Activated CD4-positive, alpha-beta T cell treated with anti-CD3 and anti-CD28 coated beads, Interleukin-10, Interleukin-2, amounts not matched to agents 100 ng/mL and 50 ng/mL, durations not matched to agents 16 hours and 8 hours (primary cell): Measurements from ENCODE around the gene THADA.
"Not testable (repeated sequence)": the region's sequence is repeated elsewhere in the genome, so short reads cannot be mapped to it uniquely, and the experiment has no call there.

Source experiments
- DNase-seq: peaks from one replicate; pipeline ENCODE4 v3.0.0-alpha.2; 2020

The THADA gene

DNA sequence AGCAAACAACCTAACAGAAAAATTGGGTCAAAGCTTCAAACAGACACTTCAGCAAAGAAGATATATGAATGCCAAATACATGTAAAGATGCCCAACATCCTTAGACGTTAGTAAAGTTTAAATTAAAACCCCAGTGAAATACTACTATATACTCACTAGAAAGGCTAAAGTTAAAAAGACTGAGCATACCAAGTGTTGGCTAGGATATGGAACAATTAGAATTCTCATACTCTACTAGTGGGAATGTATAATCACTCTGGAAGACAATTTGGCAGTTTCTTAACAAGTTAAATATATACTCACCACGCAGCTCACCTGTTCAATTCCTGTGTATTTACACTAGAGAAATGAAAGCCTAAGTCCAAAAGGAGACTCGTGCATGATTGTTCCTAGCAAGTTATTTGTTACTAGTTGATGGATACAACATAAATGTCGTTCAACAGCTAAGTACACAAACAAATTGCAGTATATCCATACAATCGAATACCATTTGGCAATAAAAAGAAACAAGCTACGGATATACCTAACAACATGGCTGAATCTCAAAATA lies 185.7 kb downstream of the THADA start:
- DNase-seq: no peak

DNA sequence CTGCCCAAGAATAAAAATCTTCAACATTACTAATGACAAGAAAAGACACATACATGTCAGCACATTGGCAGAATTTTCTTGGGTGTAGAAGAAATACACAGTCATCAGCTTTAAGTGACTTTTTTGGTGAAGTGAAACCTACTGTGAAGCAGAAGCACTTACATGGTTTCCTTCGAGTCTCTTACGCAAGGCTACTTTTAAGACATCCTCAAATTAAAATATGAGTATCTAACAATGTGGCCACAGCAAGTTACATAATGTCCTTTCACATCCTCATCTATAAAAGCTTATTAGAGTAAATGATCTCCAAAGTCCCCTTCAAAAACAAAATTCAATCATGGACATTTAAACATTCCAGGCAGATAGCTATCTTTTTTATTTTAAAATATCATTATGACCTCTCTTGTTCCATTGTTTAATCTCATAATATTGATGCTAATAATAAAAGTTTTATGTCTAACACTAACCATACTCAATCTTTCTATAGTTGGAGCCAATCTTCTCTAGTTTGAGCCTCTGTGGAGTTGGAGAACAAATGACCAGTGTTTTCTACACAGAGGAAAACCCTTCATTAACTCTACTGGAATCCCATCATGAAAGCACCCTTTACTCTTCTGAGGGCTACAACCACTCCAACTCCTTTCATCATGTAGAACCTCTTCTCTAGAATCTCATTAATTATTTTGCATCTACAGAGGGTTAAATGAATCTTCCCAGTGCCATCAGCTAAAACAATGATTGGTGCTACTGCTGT lies 187.3 kb downstream of the THADA start:
- DNase-seq: no peak

GRCh38 chr2:43407935-43408334 lies 187.9 kb downstream of the THADA start:
- no peak for DNase-seq

GRCh38 chr2:43406651-43407279 lies 189.1 kb downstream of the THADA start:
- no peak for DNase-seq

DNA sequence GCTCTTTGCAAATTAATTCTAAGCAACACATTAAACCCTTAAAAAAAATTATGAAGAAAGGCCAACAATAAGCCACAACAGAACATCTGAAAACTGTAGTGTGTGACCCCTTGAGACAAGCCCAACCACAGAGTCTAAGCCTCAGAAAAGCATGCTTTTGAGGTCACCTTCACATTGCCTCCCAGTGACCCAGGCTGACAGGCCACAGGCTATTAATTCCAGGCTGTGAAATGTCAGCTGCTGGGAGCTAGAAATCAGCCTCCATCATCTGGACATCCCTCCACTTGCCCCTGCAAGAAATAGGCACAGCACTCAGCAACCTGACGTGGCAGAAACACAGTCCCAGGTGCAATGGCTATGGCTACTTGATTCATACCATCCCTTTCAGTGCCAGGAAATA lies 190.0 kb downstream of the THADA start:
- no peak for DNase-seq

- no peak for DNase-seq
These were observed 193.3 kb downstream of the THADA start for GRCh38 chr2:43402452-43402937.

- peak; percentile 49 for DNase-seq
These were observed 193.8 kb downstream of the THADA start for GRCh38 chr2:43402002-43402401.

DNA sequence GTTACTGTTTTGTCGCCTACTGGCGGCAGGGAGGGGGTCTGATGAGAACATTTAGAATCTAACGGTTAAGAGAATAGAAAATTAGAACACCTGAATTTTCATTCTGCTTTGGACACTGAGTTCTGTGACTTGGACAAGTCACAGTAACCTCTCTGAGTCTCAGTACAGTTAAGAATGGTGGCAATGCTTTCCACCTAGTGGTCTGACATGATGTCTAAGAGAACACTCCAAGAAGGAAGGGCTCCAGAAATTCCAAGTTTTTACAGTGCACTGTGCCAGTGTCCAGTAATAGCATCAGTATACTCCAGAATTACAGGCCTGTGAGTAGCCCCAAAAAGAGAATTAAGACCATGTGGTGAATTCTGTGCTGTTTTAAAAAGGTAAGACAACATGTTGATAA lies 195.3 kb downstream of the THADA start:
- DNase-seq: no peak

- DNase-seq: no peak
These were observed 196.1 kb downstream of the THADA start for GRCh38 chr2:43399515-43400264.

- DNase-seq: no peak
These were observed 196.7 kb downstream of the THADA start for GRCh38 chr2:43399098-43399497.

GRCh38 chr2:43397821-43398220 lies 198.0 kb downstream of the THADA start:
- DNase-seq: no peak

DNA sequence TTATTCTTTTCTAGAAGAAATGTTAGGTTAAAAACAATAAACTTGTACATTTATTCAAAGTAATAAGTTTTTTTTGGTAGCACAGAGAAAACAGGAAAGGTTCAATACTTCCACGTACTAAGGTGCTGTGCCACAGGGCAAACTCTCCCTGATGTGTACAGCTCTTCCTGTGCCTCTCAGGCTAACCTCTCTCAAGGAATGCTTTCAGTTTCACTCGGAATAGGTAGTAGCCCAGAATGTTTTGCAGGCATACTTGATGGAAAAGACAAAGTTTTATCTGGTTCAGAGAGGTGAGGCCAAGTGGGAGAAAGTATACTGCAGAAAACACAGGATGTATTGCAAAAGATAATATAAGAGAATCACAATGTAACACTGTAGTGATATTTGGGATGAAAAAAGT lies 198.4 kb downstream of the THADA start:
- DNase-seq: no peak

- not testable (repeated sequence) for DNase-seq
These were observed 199.5 kb downstream of the THADA start for GRCh38 chr2:43396344-43396743.

DNA sequence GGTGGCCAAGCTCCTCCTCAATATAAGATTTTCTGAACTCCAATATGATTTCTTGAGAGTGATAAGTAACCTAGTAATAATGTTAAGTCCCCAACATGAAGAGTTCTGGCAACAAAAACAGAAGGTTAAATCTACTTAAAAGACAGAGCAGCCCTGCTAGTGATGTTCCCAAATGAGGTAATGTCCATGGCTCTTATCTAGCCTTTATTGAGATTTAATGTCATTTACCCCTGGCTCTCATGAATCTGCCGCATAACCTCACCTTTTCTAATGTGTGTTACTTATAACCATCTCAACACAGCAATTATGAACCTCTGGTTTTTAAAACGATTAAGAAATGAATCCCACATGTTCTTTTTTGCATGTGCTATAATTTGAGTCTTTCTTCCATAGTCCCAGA lies 201.9 kb downstream of the THADA start:
- DNase-seq: no peak

DNA sequence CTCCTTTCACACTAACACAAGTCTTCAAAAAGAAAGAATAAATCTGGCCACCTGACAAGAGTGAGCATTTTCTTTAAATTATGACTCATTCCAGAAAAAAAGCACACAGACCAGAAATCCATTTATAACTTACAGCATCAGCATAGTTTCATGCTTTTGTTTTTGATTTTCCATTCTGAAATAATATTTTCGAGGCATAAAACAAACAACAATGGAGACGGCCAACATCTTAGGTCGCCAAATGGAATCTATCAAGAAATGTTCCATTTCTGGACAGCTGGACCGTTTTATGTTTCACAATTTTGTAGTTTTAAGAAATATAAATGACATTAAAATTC lies 204.0 kb downstream of the THADA start:
- DNase-seq: no peak

DNA sequence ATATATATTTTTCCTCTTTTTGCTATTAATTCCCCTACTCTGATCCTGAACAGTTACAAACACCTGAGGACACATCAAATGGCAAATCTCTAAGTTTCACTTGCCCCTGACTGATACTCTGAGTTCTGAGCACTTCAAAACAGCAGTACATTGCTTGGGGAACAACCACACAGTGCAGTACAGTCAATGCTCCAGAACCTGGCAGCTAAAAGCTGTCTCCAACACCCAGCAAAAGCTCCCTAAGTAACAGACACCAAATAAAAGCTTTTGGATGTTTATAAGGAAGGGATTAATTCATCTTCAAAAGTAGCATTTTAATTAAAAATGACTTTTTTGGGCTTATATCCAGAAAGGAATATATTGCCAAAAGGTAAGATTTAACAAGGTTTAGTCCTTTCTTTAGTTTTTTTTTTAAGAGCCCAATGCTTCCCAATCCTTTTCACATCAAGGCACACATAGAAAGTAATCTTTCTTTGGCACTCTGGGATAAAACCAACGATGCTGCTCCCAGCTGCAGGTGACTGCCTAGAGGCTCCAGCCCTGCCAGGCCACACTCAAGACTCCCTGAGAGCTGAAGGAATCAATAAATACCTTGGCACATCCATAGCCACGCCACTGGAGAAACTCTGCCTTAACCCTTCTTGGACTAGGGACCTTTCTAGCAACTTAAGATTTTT lies 204.5 kb downstream of the THADA start:
- DNase-seq: no peak

DNA sequence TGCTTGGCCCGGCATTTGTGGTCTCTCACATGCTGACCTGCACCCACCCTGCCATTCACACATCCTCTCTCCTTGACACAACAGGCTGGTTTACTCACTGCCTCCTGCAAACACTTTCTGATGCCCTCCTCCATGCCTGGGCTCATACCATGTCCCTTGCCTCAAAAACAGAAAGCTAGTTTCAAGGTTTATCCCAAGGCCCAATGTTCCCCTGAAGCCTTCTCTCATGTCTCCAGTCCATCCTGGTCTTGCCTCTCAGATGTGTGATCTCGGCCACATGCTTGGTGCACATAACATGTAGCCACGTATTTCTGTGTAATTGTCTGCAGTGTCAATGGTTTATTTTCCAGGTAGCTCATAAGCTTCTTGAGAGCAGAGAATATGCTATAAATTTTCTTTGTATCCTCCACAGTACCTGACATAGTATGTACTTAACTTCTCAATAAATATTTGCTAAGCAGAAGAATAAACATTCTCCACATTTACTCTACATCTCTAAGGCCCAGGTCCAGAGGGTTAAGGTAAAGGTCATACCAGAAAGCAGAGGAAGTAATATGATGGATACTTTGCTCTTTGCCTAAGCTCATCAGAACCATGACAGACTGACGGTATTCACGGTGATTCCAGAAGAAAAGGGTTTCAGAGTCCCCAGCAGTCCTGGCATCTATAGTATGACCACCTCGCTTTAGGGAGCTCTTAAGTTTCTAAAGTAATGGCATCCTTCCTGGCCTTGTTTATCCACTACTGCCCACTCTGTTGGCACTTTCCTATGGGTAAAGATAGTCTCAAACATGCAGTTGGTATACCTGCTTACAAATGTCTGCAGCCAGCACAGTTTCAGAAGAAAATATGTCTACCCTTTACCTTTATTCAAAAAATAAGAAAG lies 206.0 kb downstream of the THADA start:
- no peak for DNase-seq

DNA sequence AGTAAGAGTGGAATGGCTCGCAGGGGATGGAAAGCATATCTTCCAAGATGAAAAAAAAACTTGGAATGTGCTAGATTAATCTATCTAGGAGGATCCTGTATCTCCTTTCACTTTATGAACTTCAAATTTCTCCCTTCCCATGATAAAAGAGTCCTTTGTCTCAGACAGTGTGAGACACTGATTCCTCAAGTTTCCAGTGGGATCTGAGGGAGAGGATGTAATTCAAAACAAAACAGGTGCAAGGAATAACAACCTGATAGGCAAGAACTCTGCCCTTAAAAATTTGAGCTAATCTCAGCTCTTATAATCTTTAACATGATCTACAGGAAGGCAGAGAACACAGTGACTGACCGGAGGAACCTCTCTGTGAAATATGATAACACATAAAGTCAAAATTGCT lies 207.5 kb downstream of the THADA start:
- DNase-seq: no peak

- peak; percentile 77 for DNase-seq
These were observed 208.5 kb downstream of the THADA start for GRCh38 chr2:43387092-43388062.

DNA sequence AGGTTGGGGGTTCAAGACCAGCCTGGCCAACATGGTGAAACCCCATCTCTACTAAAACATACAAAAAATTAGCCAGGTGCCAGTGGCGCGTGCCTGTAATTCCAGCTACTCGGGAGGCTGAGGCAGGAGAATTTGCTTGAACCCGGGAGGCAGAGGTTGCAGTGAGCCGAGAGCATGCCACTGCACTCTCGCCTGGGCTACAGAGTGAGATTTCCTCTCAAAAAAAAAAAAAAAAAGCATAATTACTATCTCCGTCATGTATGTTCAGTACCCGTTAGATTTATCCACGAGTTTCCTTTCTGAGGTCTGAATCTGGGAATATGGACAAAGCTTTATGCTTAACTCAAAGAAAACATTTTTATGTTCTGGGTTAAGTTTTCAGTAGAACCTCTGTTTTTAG lies 209.2 kb downstream of the THADA start:
- DNase-seq: not testable (repeated sequence)

GRCh38 chr2:43384143-43384542 lies 211.7 kb downstream of the THADA start:
- no peak for DNase-seq
